ENCODE results near the gene PIAS2.
"Not testable (repeated sequence)": the region's sequence is repeated elsewhere in the genome, so short reads cannot be mapped to it uniquely, and the experiment has no call there.

PIAS2 gene

GRCh38 chr18:46877329-46877987 is 39.8 kb downstream of the PIAS2 start:
- H3K4me3 ChIP-seq (ENCODE audit: low read length): no peak overlapping the region
- no peak for TF ChIP-seq ZNF274 (IDR thresholded peaks at IDR 0.05; ENCODE audit: low read depth, low read length)

DNA sequence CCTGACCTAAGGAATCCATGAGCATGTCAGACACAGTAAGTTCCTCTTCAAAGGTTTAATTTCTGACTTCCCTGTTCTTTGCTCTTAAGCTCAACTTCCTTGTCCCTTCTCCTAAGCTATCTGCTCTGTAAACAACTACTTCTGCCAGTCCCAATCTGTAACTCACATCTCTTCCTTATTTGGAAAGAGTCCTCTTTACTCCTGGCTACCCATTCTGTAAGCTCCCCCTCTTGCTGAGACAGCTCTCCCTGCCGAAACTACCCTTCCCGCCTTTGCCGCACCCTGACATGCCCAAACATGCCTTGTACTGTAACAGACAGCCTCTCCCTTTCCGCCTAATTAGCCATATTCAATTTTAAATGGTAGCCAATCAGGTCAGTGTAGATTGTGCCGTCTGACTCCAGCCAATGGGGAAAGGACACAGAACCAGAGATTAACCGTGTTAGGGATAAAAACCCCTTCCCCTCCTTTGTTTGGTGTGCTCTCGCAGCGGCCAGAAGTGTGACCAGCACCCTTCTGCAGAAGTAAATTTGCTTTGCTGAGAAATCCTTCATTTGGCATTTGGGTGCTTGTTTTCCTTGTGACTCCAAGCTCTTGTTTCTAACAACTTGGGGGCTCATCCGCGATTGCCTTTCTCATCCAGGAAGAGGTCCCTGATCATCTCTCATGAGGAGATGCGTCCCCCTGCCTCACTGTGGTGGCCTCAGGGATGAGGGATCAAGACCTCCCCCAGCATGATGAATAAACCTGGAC is 49.0 kb downstream of the PIAS2 start:
- no peak overlapping the region for H3K4me3 ChIP-seq (ENCODE audit: low read length)
- no peak for TF ChIP-seq ZNF274 (IDR thresholded peaks at IDR 0.05; ENCODE audit: low read depth, low read length)

DNA sequence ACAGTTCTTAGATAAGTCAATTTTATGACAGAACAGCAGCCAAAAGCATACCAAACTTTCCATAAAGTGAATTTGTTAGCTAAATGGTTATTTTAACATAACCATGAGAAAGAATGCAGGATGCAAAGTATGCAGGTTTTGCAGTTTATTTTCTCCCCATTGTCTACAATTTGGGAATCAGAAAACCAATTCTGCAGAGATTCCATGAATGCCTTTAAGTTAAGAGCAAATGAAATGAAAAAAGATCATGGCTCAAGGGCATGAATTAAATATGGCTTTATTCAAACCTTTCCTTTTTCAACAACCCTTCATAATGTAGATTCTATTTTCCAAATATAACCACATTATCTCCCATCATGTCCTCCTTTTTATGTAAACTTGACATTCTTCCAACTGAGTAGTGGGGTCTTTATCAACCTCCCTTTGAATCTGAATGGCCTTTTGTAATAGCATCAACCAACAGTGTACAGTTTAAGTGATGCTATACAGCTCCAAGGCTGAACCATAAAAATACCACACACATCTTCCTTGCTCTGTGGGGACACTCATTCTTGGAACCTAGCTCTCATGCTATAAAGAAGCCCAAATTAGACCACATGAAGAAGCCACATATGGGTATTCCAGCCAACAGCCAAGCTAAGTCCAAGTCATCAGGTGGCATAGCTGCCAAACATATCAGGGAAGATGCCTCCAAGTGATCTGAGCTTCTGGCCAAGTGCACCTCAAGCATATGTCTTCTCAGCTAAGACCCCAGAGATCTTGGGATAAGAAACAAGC is 49.8 kb downstream of the PIAS2 start:
- no peak for TF ChIP-seq ZNF274 (IDR thresholded peaks at IDR 0.05; ENCODE audit: low read depth, low read length)
- H3K4me3 ChIP-seq (ENCODE audit: low read length): no peak overlapping the region

DNA sequence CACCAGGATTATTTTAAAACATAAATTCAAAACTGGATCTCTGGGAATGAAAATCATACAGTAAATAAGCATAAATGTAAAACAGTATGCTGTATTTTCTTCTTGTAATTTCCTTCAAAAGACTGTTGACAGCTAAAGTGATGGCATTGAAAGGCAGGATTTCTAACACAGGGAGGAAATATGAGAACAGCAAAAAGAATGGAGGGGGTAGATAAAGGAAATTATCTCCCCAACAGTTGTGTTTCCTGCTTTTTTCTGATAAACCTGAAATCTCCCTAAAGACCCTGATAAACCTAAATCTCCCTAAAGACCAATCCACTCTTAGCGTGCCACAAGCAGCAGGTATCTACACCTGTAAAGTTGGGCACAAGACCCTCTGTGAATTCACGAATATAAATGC is 50.8 kb downstream of the PIAS2 start:
- TF ChIP-seq ZNF274 (IDR thresholded peaks at IDR 0.05; ENCODE audit: low read depth, low read length): no peak
- H3K4me3 ChIP-seq (ENCODE audit: low read length): no peak overlapping the region

- not testable (repeated sequence) for H3K4me3 ChIP-seq (ENCODE audit: low read length)
Observed at GRCh38 chr18:46865245-46865644, 52.1 kb downstream of the PIAS2 start.

DNA sequence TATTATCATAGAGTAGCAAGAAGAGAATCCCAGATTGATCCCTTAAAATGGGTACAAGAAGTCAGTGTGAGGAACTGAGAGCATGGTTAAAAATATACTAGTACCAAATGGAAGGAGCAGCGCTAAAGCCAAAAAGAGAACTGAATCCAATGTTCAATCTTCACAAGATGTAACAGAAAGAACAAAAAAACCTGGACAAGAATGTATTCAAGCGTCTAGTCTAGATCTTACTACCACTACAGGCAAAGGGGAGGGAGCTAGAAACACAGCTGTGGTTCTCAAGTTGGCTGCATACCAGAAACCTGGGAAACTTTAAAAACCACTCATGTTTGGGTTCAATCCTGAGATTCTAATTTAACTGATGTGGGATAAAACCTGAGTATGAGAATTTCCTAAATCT is 57.5 kb downstream of the PIAS2 start:
- TF ChIP-seq ZNF274 (IDR thresholded peaks at IDR 0.05; ENCODE audit: low read depth, low read length): no peak

DNA sequence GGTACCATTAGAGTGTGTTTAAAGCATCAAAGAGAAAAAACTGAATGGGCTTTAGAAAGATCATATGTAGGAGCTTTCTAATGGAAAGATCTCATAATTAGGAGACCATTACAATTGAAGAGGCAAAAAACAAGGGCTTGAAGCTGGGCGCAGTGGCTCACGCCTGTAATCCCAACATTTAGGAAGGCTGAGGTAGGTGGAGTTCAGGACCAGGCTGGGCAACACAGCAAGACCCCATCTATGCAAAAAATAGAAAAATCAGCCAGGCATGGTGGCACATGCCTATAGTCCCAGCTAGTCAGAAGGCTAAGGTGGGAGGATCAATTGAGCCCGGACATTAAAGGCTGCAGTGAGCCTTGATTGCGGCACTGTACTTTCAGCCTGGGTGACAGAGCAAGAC is 59.0 kb downstream of the PIAS2 start:
- TF ChIP-seq ZNF274 (IDR thresholded peaks at IDR 0.05; ENCODE audit: low read depth, low read length): no peak
- H3K4me3 ChIP-seq (ENCODE audit: low read length): no peak overlapping the region

More for the DNA sequence above, 57.5 kb downstream of the PIAS2 start:
- no peak overlapping the region for H3K4me3 ChIP-seq (ENCODE audit: low read length)

- no peak for TF ChIP-seq ZNF274 (IDR thresholded peaks at IDR 0.05; ENCODE audit: low read depth, low read length)
- no peak overlapping the region for H3K4me3 ChIP-seq (ENCODE audit: low read length)
Observed at GRCh38 chr18:46856973-46857372, 60.3 kb downstream of the PIAS2 start.

- TF ChIP-seq ZNF274 (IDR thresholded peaks at IDR 0.05; ENCODE audit: low read depth, low read length): no peak
- no peak overlapping the region for H3K4me3 ChIP-seq (ENCODE audit: low read length)
Observed at GRCh38 chr18:46849007-46849406, 68.3 kb downstream of the PIAS2 start.

- TF ChIP-seq ZNF274 (IDR thresholded peaks at IDR 0.05; ENCODE audit: low read depth, low read length): no peak
- no peak overlapping the region for H3K4me3 ChIP-seq (ENCODE audit: low read length)
Observed at GRCh38 chr18:46843372-46843771, 73.9 kb downstream of the PIAS2 start.

DNA sequence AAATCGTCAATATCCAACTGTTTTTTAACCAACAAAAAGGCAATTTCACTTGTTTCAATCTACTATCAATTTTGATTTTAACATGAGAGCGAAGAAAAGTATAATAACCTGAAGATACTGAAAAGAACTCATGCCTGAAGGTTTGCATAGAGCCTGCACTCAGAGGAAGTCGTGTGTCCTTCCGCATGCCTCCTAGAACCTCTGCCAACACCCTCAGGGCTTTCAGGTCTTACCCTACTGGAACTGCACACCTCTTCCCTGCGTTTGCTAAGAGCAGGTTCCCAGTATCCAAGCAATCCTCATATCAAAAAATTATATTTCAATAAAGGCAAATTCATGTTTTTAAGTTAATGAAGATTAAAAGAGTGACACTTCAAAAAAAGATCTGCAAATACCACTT is 74.7 kb downstream of the PIAS2 start:
- TF ChIP-seq ZNF274 (IDR thresholded peaks at IDR 0.05; ENCODE audit: low read depth, low read length): no peak
- H3K4me3 ChIP-seq (ENCODE audit: low read length): no peak overlapping the region

DNA sequence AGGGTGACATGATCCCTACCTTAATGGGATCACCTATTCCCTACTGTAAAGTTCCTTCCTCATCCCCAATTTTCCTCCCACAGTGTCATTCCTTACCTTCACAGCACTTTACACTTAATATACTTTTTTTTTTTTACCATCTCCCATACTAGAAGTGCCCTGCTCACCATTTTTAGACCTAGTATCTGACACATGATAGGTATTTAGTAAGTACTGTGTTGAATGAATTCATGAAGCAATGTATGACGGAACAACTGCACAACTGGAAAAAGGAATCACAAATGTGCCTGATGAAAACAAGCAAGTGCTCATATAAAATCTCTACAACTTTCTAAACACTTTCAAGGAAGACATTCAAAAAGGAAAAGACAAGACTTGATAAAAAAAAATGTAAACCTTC is 83.4 kb downstream of the PIAS2 start:
- no peak overlapping the region for H3K4me3 ChIP-seq (ENCODE audit: low read length)
- no peak for TF ChIP-seq ZNF274 (IDR thresholded peaks at IDR 0.05; ENCODE audit: low read depth, low read length)

DNA sequence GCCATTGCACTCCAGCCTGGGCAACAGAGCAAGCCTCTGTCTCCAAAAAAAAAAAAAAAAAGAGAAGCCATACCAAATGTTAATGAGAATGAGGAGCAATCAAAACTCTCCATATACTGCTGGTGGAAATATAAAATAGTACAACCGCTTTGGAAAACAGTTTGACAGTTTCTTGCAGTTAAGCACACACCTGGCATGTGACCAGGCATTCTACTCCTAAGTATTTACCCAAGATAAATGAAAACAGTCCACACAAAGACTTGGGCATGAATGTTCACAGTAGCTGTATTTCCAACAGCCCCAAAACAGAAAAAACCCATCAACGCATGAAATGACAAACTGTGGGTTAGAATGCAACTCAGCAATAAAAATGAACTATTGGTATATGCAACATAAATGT is 84.5 kb downstream of the PIAS2 start:
- TF ChIP-seq ZNF274 (IDR thresholded peaks at IDR 0.05; ENCODE audit: low read depth, low read length): no peak

GRCh38 chr18:46832422-46832821 is 84.9 kb downstream of the PIAS2 start:
- H3K4me3 ChIP-seq (ENCODE audit: low read length): not testable (repeated sequence)

More for the DNA sequence above, 84.5 kb downstream of the PIAS2 start:
- H3K4me3 ChIP-seq (ENCODE audit: low read length): no peak overlapping the region

DNA sequence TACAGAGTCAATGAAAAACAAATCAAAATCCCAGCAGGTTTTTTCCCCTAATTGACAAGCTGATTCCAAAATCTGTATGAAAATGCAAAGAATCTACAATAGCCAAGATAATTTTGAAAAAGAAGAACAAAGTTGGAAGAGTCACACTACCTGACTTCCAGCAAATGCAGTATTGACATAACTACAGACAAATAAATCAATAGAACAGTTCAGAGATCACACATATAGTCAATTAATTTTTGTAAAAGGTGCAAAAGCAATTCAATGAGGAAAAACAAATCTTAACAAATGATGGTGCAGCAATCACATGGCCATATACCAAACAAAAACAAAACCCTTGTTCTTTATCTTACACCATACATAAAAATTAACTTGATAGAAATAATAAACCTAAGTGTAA is 85.9 kb downstream of the PIAS2 start:
- TF ChIP-seq ZNF274 (IDR thresholded peaks at IDR 0.05; ENCODE audit: low read depth, low read length): no peak
- H3K4me3 ChIP-seq (ENCODE audit: low read length): no peak overlapping the region

All from GM08714 (cell line).